OCI-LY7 (cell line): Measurements from ENCODE around the gene GTPBP6. TPM values are rescaled to one million over a fixed set of nuclear protein-coding genes. Genes with fewer than 3 reads are reported as not detected.

Experiments used
- BruUV-seq: library from RNA; stranded (reverse); fragments of 400-500 nt; replicated peaks from 2 replicates; lab custom pipeline; 2021; lab: Mats Ljungman, UMichigan
- CTCF ChIA-PET: fragments of 300-600 bp; sonication (Branson Sonifier 250); formaldehyde crosslinking; loops from one replicate; lab custom pipeline; 2022; ENCODE audit warnings: antibody characterized with exemption; ENCODE audit not compliant: unreplicated experiment; lab: Charles Lee
- POLR2A ChIA-PET: fragments of 300-600 bp; sonication (Branson Sonifier 250); formaldehyde crosslinking; loops from one replicate; lab custom pipeline; 2022; ENCODE audit warnings: antibody characterized with exemption; lab: Charles Lee
- DNase-seq: peaks from one replicate; pipeline ENCODE4 v3.0.0-alpha.2; 2015; ENCODE audit warnings: low spot score
- H2AFZ ChIP-seq: fragments of 200-600 bp; sonication (generic), shearing (Covaris generic); 2 replicates; pipeline ENCODE4 v1.6.1; 2014; ENCODE audit warnings: mild to moderate bottlenecking, antibody characterized with exemption, low read length, moderate library complexity
- H3K27ac ChIP-seq: fragments of 200-600 bp; sonication (generic); 2 replicates; pipeline ENCODE4 v1.5.1; 2014; ENCODE audit warnings: mixed run types, low read depth, mild to moderate bottlenecking, moderate library complexity, low read length, inconsistent platforms; ENCODE audit not compliant: poor library complexity, severe bottlenecking
- H3K36me3 ChIP-seq: fragments of 200-600 bp; sonication (generic); 2 replicates; pipeline ENCODE4 v1.6.1; 2014; ENCODE audit warnings: mild to moderate bottlenecking, antibody characterized with exemption, low read length, moderate library complexity, mixed read lengths; ENCODE audit not compliant: insufficient read depth
- H3K4me1 ChIP-seq: fragments of 200-600 bp; sonication (generic); 2 replicates; pipeline ENCODE4 v1.5.1; 2014; ENCODE audit warnings: mild to moderate bottlenecking, low read length; ENCODE audit not compliant: insufficient read depth, poor library complexity, severe bottlenecking
- H3K4me2 ChIP-seq: fragments of 200-600 bp; sonication (generic); 2 replicates; pipeline ENCODE4 v1.6.1; 2014; ENCODE audit warnings: mild to moderate bottlenecking, low read length
- H3K4me3 ChIP-seq: fragments of 200-600 bp; sonication (generic); 2 replicates; pipeline ENCODE4 v1.5.1; 2014; ENCODE audit warnings: mild to moderate bottlenecking, low read depth, low read length; ENCODE audit not compliant: poor library complexity, severe bottlenecking
- H3K79me2 ChIP-seq: fragments of 200-600 bp; sonication (generic); 2 replicates; pipeline ENCODE4 v1.6.1; 2016; ENCODE audit warnings: low read depth, mild to moderate bottlenecking, low read length, moderate library complexity, mixed read lengths; ENCODE audit not compliant: insufficient read depth
- H3K9me2 ChIP-seq: fragments of 200-600 bp; sonication (generic); 2 replicates; pipeline ENCODE4 v1.6.1; 2016; ENCODE audit warnings: mild to moderate bottlenecking, low read length, mixed read lengths; ENCODE audit not compliant: insufficient read depth
- H3K9me3 ChIP-seq: fragments of 200-600 bp; sonication (generic); 2 replicates; pipeline ENCODE4 v1.6.1; 2014; ENCODE audit warnings: mild to moderate bottlenecking, mixed run types, low read length, mixed read lengths
- H4K20me1 ChIP-seq: fragments of 200-600 bp; sonication (generic); 2 replicates; pipeline ENCODE4 v1.6.1; 2014; ENCODE audit warnings: mild to moderate bottlenecking, antibody characterized with exemption, low read length, moderate library complexity, mixed read lengths; ENCODE audit not compliant: insufficient read depth
- EZH2phosphoT487 ChIP-seq: fragments of 200-600 bp; sonication (generic); IDR thresholded peaks from 2 replicates; pipeline ENCODE4 v1.6.1; 2018; ENCODE audit warnings: low read depth, borderline replicate concordance, mild to moderate bottlenecking, mixed run types, antibody characterized with exemption, low read length, moderate library complexity, mixed read lengths
- intact Hi-C: fragments of 100-400 bp; cut with micrococcal nuclease; formaldehyde crosslinking; loops from one replicate; pipeline ENCODE4 v1.10.0; 2022; ENCODE audit not compliant: unreplicated experiment
- total RNA-seq, 2 experiments: library from RNA; depleted of rRNA in 1 of 2; stranded (reverse); fragments of >200 nt in 1 of 2; shearing (Covaris generic) in 1 of 2; gene quantifications; 2 replicates each; pipeline ENCODE4 v1.2.3, GENCODE V29; 2014 to 2022
- TF ChIP-seq, protein P1 (sequence below): fragments of 200-600 bp; sonication (generic); conservative IDR thresholded peaks from 2 replicates; pipeline ENCODE4 v1.5.1; 2014; ENCODE audit warnings: mild to moderate bottlenecking, antibody characterized with exemption, low read length, moderate library complexity, mixed read lengths

Gene GTPBP6
- total RNA-seq, 2 experiments from 2014 or later = 36.3 to 53.6 TPM

DNA sequence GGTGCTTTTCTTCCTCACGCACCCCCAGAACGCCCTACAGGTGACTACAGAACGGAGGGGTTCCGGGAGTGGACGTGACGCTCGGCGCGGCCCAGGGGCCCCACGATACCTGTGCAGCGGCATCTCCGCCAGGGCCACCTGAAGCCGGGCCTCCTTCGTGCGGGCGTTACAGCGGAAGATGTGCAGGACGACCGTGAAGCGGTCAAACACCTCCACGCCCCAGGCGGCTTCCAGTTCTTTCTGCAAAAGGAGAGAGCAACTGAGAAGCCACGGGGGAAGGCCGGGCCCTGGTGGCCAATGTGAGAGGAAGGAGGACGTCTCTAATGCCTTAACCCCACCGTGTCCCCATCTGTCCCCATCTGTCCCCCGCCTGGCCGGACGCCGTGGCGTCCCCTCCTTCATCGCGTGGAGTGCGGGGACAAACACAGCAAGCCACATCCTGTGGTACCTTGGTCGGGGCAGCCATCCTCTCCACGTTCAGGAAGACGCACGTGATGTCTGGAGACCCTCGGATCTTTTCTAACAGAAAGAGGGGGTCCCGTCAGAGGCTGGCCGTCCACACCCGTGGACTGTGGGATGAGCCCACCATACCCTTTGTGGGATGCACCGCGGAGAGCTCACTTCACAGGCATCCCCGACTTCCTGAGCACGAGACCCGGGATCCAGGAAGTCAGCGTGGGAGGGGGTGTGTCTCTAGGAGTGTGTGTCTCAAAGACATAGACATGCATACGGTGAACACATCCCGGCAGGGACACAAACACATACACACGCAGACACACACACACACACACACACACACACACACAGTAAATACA lies 3.6 kb downstream of the GTPBP6 start:
- no peaks in the 10 kb centered on the region; the same call in 1 of the 2 replicates for H4K20me1 ChIP-seq
- H3K27ac ChIP-seq = no peak overlapping the region
- no peak overlapping the region for H2AFZ ChIP-seq
- DNase-seq = no peak
- no peak overlapping the region for H3K4me3 ChIP-seq
- H3K9me3 ChIP-seq = no peaks in the 10 kb centered on the region
- ChIA-PET CTCF (no interaction called here), POLR2A (no interaction called here)
- H3K4me1 ChIP-seq = peaks cover 8% of the 10 kb centered on the region
- H3K4me2 ChIP-seq = no peak overlapping the region
- no peak for TF ChIP-seq EZH2phosphoT487
- TF ChIP-seq, protein P1, sequence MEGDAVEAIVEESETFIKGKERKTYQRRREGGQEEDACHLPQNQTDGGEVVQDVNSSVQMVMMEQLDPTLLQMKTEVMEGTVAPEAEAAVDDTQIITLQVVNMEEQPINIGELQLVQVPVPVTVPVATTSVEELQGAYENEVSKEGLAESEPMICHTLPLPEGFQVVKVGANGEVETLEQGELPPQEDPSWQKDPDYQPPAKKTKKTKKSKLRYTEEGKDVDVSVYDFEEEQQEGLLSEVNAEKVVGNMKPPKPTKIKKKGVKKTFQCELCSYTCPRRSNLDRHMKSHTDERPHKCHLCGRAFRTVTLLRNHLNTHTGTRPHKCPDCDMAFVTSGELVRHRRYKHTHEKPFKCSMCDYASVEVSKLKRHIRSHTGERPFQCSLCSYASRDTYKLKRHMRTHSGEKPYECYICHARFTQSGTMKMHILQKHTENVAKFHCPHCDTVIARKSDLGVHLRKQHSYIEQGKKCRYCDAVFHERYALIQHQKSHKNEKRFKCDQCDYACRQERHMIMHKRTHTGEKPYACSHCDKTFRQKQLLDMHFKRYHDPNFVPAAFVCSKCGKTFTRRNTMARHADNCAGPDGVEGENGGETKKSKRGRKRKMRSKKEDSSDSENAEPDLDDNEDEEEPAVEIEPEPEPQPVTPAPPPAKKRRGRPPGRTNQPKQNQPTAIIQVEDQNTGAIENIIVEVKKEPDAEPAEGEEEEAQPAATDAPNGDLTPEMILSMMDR = no peak
- intact Hi-C loops = no loop called here
- peaks cover 6% of the 10 kb centered on the region; the same call in 1 of the 2 replicates for H3K79me2 ChIP-seq
- peaks cover 63% of the 10 kb centered on the region for H3K36me3 ChIP-seq
- H3K9me2 ChIP-seq = no peaks in the 10 kb centered on the region
- BruUV-seq = no TSS peak

GRCh38 chrX:314049-314448 lies 4.5 kb downstream of the GTPBP6 start:
- no TSS peak for BruUV-seq
- intact Hi-C loops = no loop called here
- Histone ChIP-seq H3K36me3 (peaks cover 67% of the 10 kb centered on the region), H3K4me1 (peaks cover 6% of the 10 kb centered on the region), H3K9me2 (no peaks in the 10 kb centered on the region), H3K4me2 (no peak overlapping the region), H3K4me3 (no peak overlapping the region), H3K27ac (no peak overlapping the region), H2AFZ (no peak overlapping the region), H3K79me2 (peaks cover 6% of the 10 kb centered on the region; the same call in 1 of the 2 replicates), H3K9me3 (no peaks in the 10 kb centered on the region), H4K20me1 (no peaks in the 10 kb centered on the region; the same call in 1 of the 2 replicates)
- no peak for TF ChIP-seq EZH2phosphoT487
- TF ChIP-seq, protein P1 = no peak
- DNase-seq = no peak
- ChIA-PET CTCF (no interaction called here), POLR2A (no interaction called here)

GRCh38 chrX:313546-313945 lies 5.0 kb downstream of the GTPBP6 start:
- no peak overlapping the region for H3K27ac ChIP-seq
- DNase-seq = no peak
- no peaks in the 10 kb centered on the region; the same call in 1 of the 2 replicates for H4K20me1 ChIP-seq
- no peaks in the 10 kb centered on the region for H3K9me3 ChIP-seq
- no TSS peak for BruUV-seq
- H3K9me2 ChIP-seq = no peaks in the 10 kb centered on the region
- POLR2A ChIA-PET = no interaction called here
- TF ChIP-seq, protein P1 = no peak
- TF ChIP-seq EZH2phosphoT487 = no peak
- CTCF ChIA-PET = no interaction called here
- peaks cover 6% of the 10 kb centered on the region for H3K4me1 ChIP-seq
- peaks cover 6% of the 10 kb centered on the region; the same call in 1 of the 2 replicates for H3K79me2 ChIP-seq
- H3K36me3 ChIP-seq = peaks cover 70% of the 10 kb centered on the region
- no peak overlapping the region for H3K4me3 ChIP-seq
- H3K4me2 ChIP-seq = no peak overlapping the region
- H2AFZ ChIP-seq = no peak overlapping the region
- intact Hi-C loops = no loop called here
